ENCODE results near the gene NUDC.
A peak's percentile ranks its signal among the peaks of the same experiment; 100 is the strongest.
"Not testable (repeated sequence)": the region's sequence is repeated elsewhere in the genome, so short reads cannot be mapped to it uniquely, and the experiment has no call there.

NUDC gene

DNA sequence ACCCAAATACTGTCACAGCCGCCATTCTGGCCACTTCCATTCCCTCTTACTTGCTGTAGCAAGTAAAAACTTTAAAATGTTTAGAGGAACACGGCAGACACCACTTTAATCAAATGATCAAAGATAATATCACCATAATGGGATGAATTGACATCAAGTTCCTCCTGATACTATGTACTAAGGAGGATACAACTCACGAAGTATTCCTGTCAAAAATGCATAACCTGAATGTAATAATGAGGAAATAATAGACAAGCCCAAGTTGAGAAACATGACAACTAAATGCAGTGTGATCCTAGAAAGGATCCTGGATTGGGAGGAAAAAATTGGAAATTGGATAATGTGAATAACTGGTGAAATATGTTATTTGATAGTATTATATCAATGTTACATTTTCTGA, 34.8 kb downstream of the NUDC start:
- DNase-seq: no peak

DNA sequence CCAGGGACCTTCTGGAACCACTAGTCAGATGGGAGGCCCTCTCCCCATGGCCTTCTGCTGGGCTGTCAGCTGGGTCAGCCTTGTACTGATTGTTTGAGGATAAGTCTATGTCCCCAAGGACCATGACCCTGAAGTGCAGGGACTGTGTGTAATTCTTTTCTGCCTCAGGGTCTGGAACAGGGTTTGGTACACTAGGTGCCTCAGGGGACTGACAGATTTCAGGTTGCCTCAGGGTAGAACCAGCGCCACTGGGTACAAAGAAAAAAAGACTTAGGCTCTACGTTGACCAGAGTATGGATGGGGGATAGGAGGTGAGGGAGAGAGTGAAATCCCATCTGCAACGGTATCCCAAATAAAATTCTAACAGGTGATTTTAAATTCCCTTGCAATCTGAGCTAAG, 35.8 kb downstream of the NUDC start:
- DNase-seq: no peak

DNA sequence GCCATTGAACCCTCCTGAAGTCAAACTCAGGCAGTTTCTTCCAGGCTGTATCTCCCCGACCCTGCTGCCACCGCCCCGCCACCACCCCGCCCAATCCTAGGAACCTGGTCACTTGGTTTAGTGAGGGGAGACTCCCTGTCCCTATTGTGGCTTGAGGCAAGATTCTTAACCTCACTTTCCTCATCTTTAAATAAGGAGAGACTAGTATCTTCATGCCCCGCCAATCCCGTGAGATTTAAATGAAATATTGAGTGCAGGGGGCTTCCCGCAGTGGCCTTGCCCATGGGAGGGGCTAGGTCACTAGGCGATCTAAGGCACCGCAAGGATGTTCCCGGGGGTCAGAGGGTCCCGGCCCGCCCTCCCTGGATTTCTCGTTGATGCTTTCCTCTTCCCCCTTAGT, 37.7 kb downstream of the NUDC start:
- DNase-seq: no peak

DNA sequence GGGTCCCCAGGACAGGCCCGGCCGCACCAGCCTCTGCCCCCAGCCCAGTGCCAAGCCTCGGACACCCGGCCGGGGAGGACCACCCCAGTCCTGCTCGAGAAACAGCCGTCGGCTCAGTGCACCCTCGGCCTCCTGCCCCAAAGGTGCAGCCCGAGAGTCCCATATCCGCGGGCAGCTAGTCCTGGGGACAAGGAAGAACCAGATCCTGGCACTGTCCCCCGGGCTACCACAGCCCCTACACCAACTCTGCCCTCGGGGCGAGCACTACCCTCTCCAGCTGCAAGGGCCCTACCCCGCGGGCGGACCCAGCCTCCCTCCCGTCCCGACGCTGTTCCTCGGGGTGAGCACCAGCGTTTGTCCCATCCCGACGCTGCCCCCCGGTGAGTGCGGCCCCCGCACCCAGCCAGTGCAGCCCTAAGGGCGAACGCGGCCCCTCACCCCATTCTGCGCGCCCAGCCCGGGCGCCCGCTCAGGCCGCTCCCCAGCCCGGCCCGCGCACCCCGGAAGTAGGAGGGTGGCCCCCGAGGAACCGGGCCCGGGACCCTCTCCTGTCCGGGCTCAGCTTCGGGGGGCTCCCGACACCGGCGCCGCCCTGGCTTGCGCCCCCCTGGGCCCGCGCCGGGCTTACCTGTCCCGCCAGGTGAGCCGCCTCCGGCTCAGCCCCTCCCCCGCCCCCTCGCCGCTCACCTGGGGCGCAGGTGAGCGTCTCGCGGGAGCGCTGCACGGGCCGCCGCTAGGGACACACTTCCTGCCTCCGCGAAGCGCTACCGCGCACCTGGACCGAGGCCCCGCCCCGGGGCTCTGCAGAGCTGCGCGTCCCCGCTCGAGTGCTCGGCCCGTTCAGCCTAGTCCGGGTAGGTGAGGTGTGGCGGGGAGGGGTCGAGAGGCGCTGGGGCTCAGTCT, 38.4 kb downstream of the NUDC start, which contains the start of gene KDF1:
KDF1 (minus strand) TSS at position 747 of the 903 bp plus-strand sequence. CDS start 8,088 bp downstream, outside the sequence.
- peak; percentile 65 to 69 for DNase-seq

- no peak for DNase-seq
Observed at GRCh38 chr1:26960625-26960966, 39.1 kb downstream of the NUDC start.

GRCh38 chr1:26961826-26962225, 40.3 kb downstream of the NUDC start:
- no peak for DNase-seq

DNA sequence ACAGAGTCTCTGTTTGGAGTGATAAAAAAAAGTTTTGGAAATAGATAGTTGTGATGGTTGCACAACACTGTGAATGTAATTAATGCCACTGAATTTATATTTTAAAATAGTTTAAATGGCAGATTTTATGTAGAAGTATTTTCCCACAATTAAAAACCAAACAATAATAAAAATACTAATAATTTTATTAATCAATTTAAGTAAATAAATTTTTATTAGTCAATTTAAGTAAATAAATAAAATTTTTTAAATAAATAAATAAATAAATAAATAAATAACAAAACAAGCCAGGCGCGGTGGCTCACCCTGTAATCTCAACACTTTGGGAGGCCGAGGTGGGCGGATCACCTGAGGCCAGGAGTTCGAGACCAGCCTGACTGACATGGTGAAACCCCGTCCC, 43.7 kb downstream of the NUDC start:
- DNase-seq: no peak

- DNase-seq: no peak
Observed at GRCh38 chr1:26965628-26966027, 44.1 kb downstream of the NUDC start.

- no peak for DNase-seq
Observed at GRCh38 chr1:26970810-26971209, 49.3 kb downstream of the NUDC start.

DNA sequence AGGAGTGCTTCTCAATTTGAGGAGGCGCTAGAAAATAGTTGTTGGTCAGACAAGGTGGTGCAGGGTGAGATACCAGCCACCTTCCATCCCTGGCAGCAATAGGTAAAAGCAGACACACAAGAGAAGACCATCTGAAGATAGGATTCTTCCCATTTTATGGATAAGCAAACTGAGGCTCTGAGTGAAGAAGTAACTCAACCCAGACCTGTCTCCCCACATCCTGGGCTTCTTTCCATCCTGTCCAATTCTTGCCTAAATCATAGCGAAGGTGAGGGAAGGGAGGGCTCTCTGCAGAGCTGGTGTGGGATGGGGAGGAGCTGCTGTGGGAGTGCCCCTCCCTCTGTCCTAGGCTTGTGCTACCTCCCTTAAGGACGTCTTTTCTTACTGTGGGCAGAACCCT, 50.0 kb downstream of the NUDC start:
- no peak for DNase-seq

GRCh38 chr1:26972390-26972789, 50.8 kb downstream of the NUDC start:
- no peak for DNase-seq

GRCh38 chr1:26972821-26973220, 51.3 kb downstream of the NUDC start:
- DNase-seq: no peak

DNA sequence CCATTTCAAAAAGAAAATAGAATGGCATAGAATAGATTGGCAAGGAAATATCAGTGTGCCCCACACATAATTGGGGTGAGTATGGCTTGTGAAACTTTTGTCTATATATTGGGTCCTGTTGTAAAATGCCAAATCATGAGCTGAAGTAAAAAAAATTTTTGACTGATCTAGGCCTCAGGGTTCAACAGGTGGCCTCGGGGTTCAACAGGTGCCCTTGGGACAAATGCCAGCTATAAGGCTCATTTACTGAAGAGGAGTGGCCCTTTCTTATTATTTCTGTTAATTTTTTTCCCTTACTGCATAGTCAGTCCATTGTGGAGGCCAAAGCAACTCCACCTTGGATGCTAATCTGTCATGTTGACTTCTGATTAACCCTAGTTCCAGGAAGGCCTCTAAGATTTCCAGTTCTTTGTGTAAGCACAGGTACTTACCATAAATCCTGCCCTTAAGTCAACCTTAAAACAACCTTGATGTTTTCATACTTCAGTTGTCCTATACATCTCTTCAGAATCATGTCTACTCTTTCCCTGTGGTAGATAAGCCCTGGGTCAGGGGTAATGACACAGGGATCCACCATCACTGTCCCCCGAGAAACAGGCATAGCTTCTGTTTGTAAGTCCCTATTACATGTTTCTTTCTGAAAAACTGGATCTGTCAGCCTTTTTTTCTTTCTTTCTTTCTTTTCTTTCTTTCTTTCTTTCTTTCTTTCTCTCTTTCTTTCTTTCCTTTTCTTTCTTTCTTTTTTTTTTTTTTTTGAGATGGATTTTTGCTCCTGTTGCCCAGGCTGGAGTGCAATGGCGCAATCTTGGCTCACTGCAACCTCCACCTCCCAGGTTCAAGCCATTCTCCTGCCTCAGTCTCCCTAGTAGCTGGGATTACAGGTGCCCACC, 55.3 kb downstream of the NUDC start:
- DNase-seq: no peak

DNA sequence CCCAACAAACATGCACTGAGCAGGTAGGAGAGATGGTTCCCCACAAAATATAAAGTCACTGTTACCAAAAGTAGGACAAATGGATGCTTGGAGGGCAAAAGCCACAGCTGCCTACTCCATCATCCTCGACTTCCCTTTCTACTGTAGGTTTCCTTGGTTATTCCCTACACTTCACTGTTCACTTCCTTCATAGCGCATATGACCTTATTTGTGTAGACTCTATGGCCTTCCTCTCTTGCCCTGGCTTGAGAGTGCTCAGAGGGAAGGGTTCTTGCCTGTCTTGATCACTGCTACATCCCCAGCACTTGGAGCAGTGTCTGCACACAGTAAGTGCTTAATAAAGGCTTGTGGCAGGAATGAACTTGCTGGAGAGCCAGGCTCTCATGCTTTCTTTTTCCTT, 57.4 kb downstream of the NUDC start:
- no peak for DNase-seq

DNA sequence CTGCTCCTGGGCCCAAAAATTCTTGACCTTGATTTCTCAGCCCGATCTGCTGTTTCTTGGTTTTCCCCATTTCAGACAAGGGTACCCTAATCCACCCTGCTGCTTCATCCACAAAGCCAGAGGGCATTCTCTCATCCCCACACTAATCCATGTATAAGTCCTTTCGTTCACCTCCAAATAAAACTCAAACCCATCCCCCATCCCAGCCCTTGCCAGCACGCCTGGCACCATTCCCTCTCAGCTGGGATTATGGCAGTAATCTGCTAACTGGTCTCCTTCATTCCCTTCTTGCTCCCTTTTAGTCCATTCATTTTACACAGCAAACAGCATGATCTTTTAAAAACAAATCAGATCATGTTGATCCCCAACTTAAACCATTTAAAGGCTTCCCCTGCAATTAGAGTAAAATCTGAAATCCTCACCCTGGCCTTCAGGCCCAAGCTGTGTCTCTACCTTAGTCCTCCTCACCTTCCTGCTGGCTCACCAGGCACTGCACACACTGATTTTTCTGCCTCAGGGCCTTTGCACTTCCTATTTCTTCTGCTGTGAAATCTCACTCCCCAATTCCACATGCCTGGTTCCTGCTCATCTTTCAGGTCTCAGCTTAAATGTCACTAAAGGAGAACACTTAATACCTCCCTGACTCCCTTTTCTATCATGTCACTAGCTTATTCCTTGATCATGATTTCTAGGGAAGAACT, 59.8 kb downstream of the NUDC start:
- no peak for DNase-seq

- no peak for DNase-seq
Observed at GRCh38 chr1:26983863-26984262, 62.3 kb downstream of the NUDC start.

- DNase-seq: no peak
Observed at GRCh38 chr1:26984291-26984690, 62.7 kb downstream of the NUDC start.

DNA sequence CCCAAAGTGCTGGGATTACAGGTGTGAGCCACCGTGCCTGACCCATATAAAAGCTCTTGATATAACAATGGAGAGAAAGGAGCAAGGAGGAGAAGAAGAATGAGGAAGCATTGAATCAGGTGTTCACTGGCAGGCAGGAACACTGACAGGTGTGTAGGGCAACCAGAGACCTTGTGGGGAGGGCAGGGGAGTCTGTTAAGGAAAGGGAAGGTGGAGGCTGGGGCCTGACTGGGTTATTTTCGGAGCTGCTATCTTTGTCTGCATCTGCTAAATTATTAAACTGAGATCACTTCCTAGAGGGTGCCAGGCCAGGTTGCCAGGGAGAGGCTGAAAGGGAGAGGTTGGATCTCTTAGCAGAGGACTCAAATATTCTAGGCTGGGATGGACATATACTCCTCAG, 65.1 kb downstream of the NUDC start:
- no peak for DNase-seq

DNA sequence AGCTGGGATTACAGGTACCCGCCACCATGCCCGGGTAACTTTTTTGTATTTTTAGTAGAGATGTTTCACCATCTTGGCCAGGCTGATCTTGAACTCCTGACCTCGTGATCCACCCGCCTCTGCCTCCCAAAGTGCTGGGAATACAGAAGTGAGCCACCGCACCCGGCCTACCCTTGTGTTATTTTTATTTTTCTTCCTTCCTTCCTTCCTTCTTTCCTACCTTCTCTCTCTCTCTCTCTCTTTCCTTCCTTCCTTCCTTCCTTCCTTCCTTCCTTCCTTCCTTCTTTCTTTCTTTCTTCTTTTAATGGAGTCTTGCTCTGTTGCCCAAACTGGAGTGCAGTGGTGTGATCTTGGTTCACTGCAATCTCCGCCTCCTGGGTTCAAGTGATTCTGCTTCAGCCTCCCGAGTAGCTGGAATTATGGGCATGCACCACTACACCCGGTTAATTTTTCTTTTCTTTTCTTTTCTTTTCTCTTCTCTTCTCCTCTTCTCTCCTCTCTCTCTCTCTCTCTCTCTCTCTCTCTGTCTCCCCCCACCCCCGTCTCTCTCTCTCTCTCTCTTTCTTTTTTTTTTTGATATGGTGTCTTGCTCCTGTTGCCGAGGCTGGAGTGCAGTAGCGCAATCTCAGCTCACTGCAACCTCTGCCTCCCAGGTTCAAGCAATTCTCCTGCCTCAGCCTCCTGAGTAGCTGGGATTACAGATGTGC, 68.0 kb downstream of the NUDC start:
- not testable (repeated sequence) for DNase-seq

- no peak for DNase-seq
Observed at GRCh38 chr1:26991310-26992116, 70.0 kb downstream of the NUDC start.

DNA sequence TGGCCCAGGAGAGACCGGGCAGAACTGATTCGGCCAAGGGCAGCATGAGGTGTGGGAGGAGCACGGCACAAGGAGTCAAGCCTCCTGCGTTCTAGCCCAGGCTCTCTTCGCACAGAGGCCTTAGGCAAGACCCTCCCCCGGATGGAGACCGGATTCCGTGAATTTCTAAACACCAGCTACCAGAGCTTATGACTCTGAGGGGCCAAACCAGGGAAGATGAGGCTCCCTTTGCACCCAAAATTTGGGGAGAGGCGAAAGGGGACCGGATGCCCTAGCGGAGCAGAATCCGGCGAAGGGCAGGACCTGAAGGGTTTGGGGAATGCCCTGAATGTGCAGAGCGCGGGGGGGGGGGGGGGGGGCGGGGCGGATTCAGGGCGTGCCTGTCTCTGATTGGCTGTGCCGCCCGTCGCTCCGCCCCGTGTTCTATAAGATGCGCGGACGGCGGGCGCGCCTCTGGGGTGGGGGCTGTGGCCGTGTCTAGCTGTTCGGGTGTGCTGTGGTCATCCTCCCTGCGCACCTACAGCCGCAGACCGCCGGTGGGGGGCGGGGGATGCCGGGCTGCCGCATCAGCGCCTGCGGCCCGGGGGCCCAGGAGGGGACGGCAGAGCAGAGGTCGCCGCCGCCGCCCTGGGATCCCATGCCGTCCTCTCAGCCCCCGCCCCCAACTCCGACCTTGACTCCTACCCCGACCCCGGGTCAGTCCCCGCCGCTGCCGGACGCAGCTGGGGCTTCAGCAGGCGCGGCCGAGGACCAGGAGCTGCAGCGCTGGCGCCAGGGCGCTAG, 71.9 kb downstream of the NUDC start, which contains the start of gene TRNP1:
TRNP1 (plus strand) TSS at position 456 of the 783 bp plus-strand sequence; CDS start at position 551, 95 bp downstream.
- DNase-seq: peak; percentile 67 to 72
